Measurements from ENCODE around the gene OBI1. TPM values are rescaled to one million over a fixed set of nuclear protein-coding genes. Genes with fewer than 3 reads are reported as not detected.

The OBI1 gene
- total and polyA plus RNA-seq, 4 donors: 2.7 to 16.5 (median 6.6) TPM

DNA sequence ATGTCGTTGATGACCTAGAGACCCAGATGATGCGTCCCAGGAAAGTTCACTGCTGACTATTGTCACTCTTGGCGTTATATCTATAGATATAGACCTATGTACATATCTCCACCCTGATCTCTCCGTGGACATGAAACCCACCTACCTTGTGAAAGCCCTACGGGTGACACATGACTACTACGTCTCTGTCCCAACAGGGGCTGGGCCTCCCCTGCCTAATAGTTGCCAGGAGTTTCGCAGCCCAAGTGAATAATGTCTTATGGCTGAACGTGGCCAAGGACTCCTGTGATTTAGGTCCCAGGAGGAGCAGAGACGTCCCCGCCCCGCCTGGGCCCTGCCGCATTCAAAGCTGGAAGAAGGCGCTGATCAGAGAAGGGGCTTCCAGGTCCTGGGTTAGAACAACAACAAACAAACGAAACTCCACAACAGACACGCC, 50.7 kb downstream of the OBI1 start:
- TF ChIP-seq, protein P1, sequence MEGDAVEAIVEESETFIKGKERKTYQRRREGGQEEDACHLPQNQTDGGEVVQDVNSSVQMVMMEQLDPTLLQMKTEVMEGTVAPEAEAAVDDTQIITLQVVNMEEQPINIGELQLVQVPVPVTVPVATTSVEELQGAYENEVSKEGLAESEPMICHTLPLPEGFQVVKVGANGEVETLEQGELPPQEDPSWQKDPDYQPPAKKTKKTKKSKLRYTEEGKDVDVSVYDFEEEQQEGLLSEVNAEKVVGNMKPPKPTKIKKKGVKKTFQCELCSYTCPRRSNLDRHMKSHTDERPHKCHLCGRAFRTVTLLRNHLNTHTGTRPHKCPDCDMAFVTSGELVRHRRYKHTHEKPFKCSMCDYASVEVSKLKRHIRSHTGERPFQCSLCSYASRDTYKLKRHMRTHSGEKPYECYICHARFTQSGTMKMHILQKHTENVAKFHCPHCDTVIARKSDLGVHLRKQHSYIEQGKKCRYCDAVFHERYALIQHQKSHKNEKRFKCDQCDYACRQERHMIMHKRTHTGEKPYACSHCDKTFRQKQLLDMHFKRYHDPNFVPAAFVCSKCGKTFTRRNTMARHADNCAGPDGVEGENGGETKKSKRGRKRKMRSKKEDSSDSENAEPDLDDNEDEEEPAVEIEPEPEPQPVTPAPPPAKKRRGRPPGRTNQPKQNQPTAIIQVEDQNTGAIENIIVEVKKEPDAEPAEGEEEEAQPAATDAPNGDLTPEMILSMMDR (IDR thresholded peaks at IDR 0.05; ENCODE audit: control extremely low read depth, extremely low read depth): no peak
- Histone ChIP-seq H3K9ac (ENCODE audit: insufficient read depth in 1 of 2, low read length in 2 of 2) (no peak overlapping the region), H3K4me3 (no peak overlapping the region), H3K36me3 (ENCODE audit: control insufficient read depth in 4 of 4, insufficient read depth in 4 of 4, low read length in 4 of 4) (no peaks in the 10 kb centered on the region), H3K4me1 (ENCODE audit: control insufficient read depth in 5 of 5, insufficient read depth in 5 of 5, low read length in 5 of 5) (peaks cover 0 to 41% (median 8%) of the 10 kb centered on the region in 5 donors), H3K27me3 (ENCODE audit: control insufficient read depth in 3 of 3, insufficient read depth in 3 of 3, low read length in 2 of 3) (peaks cover 1 to 85% (median 75%) of the 10 kb centered on the region in 3 donors), H3K9me3 (ENCODE audit: control insufficient read depth in 4 of 4, insufficient read depth in 3 of 4, low read length in 3 of 4) (peaks cover 0 to 4% (median 0%) of the 10 kb centered on the region in 4 donors), H3K27ac (ENCODE audit: low read depth in 1 of 2, low read length in 1 of 2) (no peak overlapping the region)
- 6 to 14% methylated on average over 15 of the region's 15 CpGs for WGBS, 2 donors
- no peak for DNase-seq
- no peak for ATAC-seq (ENCODE audit: insufficient read depth, low FRiP score)

DNA sequence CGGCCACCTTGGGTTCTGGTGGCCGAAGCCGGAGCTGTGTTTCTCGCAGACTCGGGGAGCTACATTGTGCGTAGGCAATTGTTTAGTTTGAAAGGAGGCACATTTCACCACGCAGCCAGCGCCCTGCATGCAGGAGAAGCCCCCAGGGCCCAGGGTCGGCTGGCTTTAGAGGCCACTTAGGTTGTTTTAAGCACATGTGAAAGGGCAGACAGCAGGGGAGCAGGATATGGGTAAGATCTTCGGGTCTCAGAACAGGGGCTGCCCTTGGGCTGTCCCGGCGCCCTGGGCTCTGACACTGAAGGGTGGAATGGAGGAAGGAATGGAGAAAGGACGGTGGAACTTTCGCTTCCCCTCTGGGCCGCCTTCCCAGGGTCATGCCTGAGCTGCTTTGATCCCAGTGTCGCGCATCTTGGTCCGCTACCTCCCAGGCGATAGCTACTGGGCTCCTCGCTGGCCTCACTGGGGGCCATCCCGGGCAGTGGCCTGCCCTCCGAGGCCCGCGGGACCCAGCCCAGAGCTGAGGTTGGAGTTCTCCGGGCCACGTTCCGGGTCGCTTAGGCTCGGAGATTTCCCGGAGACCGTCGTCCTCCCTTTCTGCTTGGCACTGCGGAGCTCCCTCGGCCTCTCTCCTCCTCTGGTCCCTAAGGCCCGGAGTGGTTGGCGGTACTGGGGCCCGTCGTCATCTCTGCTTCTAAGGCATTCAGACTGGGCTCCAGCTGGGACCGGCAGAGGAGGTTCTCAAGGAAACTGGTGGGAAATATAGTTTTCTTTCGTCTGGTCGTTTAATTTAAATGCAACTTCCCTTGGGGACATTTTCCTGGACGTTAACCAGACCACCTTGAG, 51.3 kb downstream of the OBI1 start:
- DNase-seq (peak in 1 of 3 donors; percentile 8), ATAC-seq (ENCODE audit: insufficient read depth, low FRiP score) (no peak)
- H3K36me3 ChIP-seq (ENCODE audit: control insufficient read depth in 4 of 4, insufficient read depth in 4 of 4, low read length in 4 of 4): no peaks in the 10 kb centered on the region
- no peak overlapping the region for H3K9ac ChIP-seq (ENCODE audit: insufficient read depth in 1 of 2, low read length in 2 of 2)
- 6 to 11% methylated on average over 42 of the region's 42 CpGs for WGBS, 2 donors
- H3K4me1 ChIP-seq (ENCODE audit: control insufficient read depth in 5 of 5, insufficient read depth in 5 of 5, low read length in 5 of 5): peaks cover 0 to 47% (median 8%) of the 10 kb centered on the region in 5 donors
- H3K27me3 ChIP-seq (ENCODE audit: control insufficient read depth in 3 of 3, insufficient read depth in 3 of 3, low read length in 2 of 3): peaks cover 8 to 90% (median 78%) of the 10 kb centered on the region in 3 donors
- TF ChIP-seq, protein P1 (IDR thresholded peaks at IDR 0.05; ENCODE audit: control extremely low read depth, extremely low read depth): no peak
- H3K9me3 ChIP-seq (ENCODE audit: control insufficient read depth in 4 of 4, insufficient read depth in 3 of 4, low read length in 3 of 4): peaks cover 0 to 4% (median 0%) of the 10 kb centered on the region in 4 donors
- H3K4me3 ChIP-seq: no peak overlapping the region
- no peak overlapping the region for H3K27ac ChIP-seq (ENCODE audit: low read depth in 1 of 2, low read length in 1 of 2)

DNA sequence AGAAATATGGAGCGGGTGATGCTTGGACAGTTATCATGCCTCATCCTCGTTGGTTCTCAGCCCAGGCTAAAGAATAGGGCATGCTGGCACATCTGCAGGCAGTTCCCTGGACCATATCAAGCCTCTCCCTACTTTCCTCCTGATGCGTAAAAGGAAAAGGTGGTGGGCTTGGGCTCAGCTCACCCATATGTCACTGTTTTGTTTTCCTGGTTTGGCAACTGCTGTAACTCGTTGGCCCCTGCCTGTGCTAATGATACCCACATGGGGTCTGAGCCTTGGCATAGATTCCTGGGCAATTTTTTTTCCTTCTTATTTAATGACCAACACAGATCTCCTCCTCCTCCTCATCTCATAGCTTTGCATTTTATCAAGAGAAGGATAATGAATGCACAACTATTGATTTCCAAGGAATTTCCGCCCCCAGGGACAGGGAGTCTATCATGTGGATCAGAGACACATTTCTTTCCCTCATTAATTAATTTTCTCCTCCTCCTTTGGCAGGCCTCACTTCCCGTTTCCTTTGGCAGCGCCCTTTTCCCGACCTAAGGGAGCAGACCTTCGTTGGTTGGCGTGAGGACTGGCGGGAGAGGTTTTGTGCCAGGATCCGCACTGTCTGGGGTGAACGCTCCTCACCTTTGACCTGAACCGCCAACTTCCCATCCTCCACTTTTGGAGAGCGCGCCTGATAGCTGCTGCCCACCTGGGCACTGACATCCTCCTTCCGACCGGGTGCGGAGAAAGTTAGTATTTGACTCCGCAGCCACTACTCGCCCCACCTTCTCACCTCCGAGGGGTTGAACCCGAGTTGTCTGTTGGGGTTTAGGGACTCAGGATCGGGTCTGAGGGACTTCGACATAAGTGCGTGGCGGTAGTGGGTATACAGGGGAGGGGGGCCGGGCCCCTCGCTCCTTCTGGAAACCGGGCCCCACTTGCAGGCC, 52.2 kb downstream of the OBI1 start:
- Histone ChIP-seq H3K27ac (ENCODE audit: low read depth in 1 of 2, low read length in 1 of 2) (no peak overlapping the region), H3K9ac (ENCODE audit: insufficient read depth in 1 of 2, low read length in 2 of 2) (no peak overlapping the region), H3K4me3 (no peak overlapping the region), H3K9me3 (ENCODE audit: control insufficient read depth in 4 of 4, insufficient read depth in 3 of 4, low read length in 3 of 4) (peaks cover 0 to 4% (median 0%) of the 10 kb centered on the region in 4 donors), H3K4me1 (ENCODE audit: control insufficient read depth in 5 of 5, insufficient read depth in 5 of 5, low read length in 5 of 5) (peaks cover 0 to 51% (median 8%) of the 10 kb centered on the region in 5 donors), H3K36me3 (ENCODE audit: control insufficient read depth in 4 of 4, insufficient read depth in 4 of 4, low read length in 4 of 4) (no peaks in the 10 kb centered on the region), H3K27me3 (ENCODE audit: control insufficient read depth in 3 of 3, insufficient read depth in 3 of 3, low read length in 2 of 3) (peaks cover 9 to 92% (median 84%) of the 10 kb centered on the region in 3 donors)
- no peak for ATAC-seq (ENCODE audit: insufficient read depth, low FRiP score)
- TF ChIP-seq, protein P1 (IDR thresholded peaks at IDR 0.05; ENCODE audit: control extremely low read depth, extremely low read depth): no peak
- DNase-seq: no peak
- WGBS, 2 donors: 8 to 10% methylated on average over 28 to 30 of the region's 30 CpGs
